ENCODE results near the gene GNA12.
A peak's percentile ranks its signal among the peaks of the same experiment; 100 is the strongest.

GNA12 gene

DNA sequence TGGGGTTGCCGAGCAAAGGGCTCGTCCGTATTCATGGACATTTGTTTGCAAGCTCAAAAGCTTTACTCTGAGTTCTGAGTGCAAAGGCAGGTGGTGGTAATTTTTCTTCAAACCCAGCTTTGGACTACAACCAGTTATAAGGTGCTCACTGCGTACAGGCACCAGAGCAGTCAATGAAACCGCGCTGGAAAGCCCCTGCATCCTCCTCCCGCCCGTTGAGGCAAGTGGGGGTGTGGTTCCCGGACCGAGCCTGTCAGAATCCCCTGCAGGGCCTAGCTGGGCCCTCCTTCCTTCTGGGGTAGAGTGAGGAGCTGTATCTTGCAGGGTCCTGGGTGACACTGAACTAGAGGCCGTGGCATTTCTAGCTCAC lies 133.8 kb downstream of the GNA12 start:
- no peak for TF ChIP-seq EZH2 (IDR thresholded peaks at IDR 0.05; ENCODE audit: borderline replicate concordance, low read depth, low read length, severe bottlenecking)
- TF ChIP-seq, protein P1, sequence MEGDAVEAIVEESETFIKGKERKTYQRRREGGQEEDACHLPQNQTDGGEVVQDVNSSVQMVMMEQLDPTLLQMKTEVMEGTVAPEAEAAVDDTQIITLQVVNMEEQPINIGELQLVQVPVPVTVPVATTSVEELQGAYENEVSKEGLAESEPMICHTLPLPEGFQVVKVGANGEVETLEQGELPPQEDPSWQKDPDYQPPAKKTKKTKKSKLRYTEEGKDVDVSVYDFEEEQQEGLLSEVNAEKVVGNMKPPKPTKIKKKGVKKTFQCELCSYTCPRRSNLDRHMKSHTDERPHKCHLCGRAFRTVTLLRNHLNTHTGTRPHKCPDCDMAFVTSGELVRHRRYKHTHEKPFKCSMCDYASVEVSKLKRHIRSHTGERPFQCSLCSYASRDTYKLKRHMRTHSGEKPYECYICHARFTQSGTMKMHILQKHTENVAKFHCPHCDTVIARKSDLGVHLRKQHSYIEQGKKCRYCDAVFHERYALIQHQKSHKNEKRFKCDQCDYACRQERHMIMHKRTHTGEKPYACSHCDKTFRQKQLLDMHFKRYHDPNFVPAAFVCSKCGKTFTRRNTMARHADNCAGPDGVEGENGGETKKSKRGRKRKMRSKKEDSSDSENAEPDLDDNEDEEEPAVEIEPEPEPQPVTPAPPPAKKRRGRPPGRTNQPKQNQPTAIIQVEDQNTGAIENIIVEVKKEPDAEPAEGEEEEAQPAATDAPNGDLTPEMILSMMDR (IDR thresholded peaks at IDR 0.05; ENCODE audit: borderline replicate concordance, extremely low read depth, low read length, poor library complexity, severe bottlenecking), result no peak
- Histone ChIP-seq H3K27ac (ENCODE audit: low read length) (peak overlapping the region; percentile 85), H3K4me2 (ENCODE audit: insufficient read depth, low read length) (peak overlapping the region; percentile 40; the same call in 1 of the 2 replicates), H4K20me1 (ENCODE audit: insufficient read depth, low read length) (peaks cover 5% of the 10 kb centered on the region; the same call in 1 of the 2 replicates), H3K4me1 (ENCODE audit: insufficient read depth, low read length) (peaks cover 49% of the 10 kb centered on the region), H3K27me3 (ENCODE audit: insufficient read depth, low read length, poor library complexity) (no peaks in the 10 kb centered on the region), H3K36me3 (ENCODE audit: insufficient read depth, low read length) (no peaks in the 10 kb centered on the region), H3K79me2 (ENCODE audit: insufficient read depth, low read length) (no peaks in the 10 kb centered on the region), H3K4me3 (ENCODE audit: low read depth in 1 of 2, low read length in 2 of 2) (no peak overlapping the region), H3K9me3 (ENCODE audit: insufficient read depth, low read length, severe bottlenecking) (no peaks in the 10 kb centered on the region), H2AFZ (ENCODE audit: low read depth, low read length) (no peak overlapping the region), H3K9ac (ENCODE audit: low read depth, low read length) (peak overlapping the region; percentile 21)
- DNase-seq (peak; percentile 37), ATAC-seq (ENCODE audit: insufficient read depth, low read depth) (no peak)

DNA sequence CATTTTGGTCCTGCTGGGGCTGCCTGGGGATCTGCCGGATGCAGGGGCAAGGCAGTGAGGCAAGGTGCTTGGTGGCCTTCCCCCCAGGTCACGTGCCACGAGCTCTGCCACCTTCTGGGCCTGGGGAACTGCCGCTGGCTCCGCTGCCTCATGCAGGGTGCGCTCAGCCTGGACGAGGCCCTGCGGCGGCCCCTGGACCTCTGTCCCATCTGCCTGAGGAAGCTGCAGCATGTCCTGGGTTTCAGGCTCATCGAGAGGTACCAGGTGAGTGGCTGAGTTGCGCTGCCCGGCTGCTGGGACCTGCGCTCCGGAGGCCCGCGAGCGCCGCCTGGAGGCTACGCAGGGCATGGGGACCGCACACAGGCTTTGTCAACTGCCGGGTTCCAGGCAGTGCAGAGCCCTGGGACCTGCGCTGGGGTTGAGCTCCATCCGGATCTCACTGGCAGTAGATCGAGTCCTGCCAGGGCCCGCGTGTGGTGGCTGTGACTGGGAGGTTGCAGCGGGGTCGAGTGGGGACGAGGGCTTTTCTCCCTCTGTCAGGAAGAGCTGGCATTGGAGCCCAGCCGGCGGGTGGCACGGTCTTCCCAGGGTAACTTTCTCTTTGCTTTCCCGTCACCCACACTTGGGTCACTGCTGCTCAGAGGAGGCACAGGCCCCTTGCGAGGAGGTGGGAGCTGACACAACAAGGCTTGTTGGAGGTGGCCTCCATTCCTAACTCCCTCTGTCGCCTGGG lies 134.4 kb downstream of the GNA12 start:
- H3K9me3 ChIP-seq (ENCODE audit: insufficient read depth, low read length, severe bottlenecking), result no peaks in the 10 kb centered on the region
- no peaks in the 10 kb centered on the region for H3K27me3 ChIP-seq (ENCODE audit: insufficient read depth, low read length, poor library complexity)
- peak; percentile 70 for ATAC-seq (ENCODE audit: insufficient read depth, low read depth)
- H4K20me1 ChIP-seq (ENCODE audit: insufficient read depth, low read length), result peaks cover 5% of the 10 kb centered on the region; the same call in 1 of the 2 replicates
- H3K36me3 ChIP-seq (ENCODE audit: insufficient read depth, low read length), result no peaks in the 10 kb centered on the region
- H3K27ac ChIP-seq (ENCODE audit: low read length), result peak overlapping the region; percentile 85
- H3K9ac ChIP-seq (ENCODE audit: low read depth, low read length), result peak overlapping the region; percentile 21; the same call in 1 of the 2 replicates
- no peak overlapping the region for H3K4me3 ChIP-seq (ENCODE audit: low read depth in 1 of 2, low read length in 2 of 2)
- no peaks in the 10 kb centered on the region for H3K79me2 ChIP-seq (ENCODE audit: insufficient read depth, low read length)
- DNase-seq, result peak; percentile 78
- peak overlapping the region; percentile 40 for H3K4me2 ChIP-seq (ENCODE audit: insufficient read depth, low read length)
- TF ChIP-seq EZH2 (IDR thresholded peaks at IDR 0.05; ENCODE audit: borderline replicate concordance, low read depth, low read length, severe bottlenecking), result no peak
- TF ChIP-seq, protein P1 (IDR thresholded peaks at IDR 0.05; ENCODE audit: borderline replicate concordance, extremely low read depth, low read length, poor library complexity, severe bottlenecking), result peak; percentile 99
- H2AFZ ChIP-seq (ENCODE audit: low read depth, low read length), result no peak overlapping the region
- H3K4me1 ChIP-seq (ENCODE audit: insufficient read depth, low read length), result peaks cover 45% of the 10 kb centered on the region

DNA sequence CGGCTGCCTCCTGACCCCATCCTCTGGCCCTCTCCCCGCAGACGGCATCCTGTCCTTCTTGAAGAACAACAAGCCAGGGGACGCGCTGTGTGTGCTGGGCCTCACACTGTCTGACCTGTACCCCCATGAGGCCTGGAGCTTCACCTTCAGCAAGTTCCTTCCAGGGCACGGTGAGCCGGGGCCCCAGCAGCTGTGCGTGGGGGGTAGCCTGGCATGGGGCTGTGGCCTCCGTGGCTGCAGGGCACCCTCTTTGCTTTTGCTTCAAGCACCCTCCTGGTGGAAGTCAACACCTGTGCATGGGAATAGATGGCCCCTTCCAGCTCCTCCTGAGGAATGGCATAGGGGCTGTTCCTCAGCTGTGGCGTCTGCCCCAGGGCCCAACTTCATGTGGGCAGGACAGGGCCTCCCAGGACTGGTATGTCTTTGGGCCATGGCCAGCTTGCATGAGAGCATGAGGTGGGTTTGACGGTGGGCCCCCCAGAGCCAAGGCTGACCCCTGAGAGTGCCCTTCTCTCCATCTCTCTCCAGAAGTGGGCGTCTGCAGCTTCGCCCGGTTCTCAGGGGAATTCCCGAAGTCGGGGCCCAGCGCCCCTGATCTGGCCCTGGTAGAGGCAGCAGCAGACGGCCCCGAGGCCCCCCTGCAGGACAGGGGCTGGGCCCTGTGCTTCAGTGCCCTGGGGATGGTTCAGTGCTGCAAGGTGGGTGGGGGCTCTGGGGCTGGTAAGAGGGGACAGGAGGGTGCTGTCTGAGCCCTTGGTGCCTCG lies 135.4 kb downstream of the GNA12 start:
- no peak overlapping the region for H3K9ac ChIP-seq (ENCODE audit: low read depth, low read length)
- H3K4me1 ChIP-seq (ENCODE audit: insufficient read depth, low read length), result peaks cover 45% of the 10 kb centered on the region
- H3K4me2 ChIP-seq (ENCODE audit: insufficient read depth, low read length), result no peak overlapping the region
- H3K9me3 ChIP-seq (ENCODE audit: insufficient read depth, low read length, severe bottlenecking), result no peaks in the 10 kb centered on the region
- H4K20me1 ChIP-seq (ENCODE audit: insufficient read depth, low read length), result peaks cover 5% of the 10 kb centered on the region; the same call in 1 of the 2 replicates
- H2AFZ ChIP-seq (ENCODE audit: low read depth, low read length), result no peak overlapping the region
- H3K79me2 ChIP-seq (ENCODE audit: insufficient read depth, low read length), result no peaks in the 10 kb centered on the region
- no peak for DNase-seq
- no peaks in the 10 kb centered on the region for H3K27me3 ChIP-seq (ENCODE audit: insufficient read depth, low read length, poor library complexity)
- peak overlapping the region; percentile 52; the same call in 1 of the 2 replicates for H3K27ac ChIP-seq (ENCODE audit: low read length)
- ATAC-seq (ENCODE audit: insufficient read depth, low read depth), result no peak
- TF ChIP-seq, protein P1 (IDR thresholded peaks at IDR 0.05; ENCODE audit: borderline replicate concordance, extremely low read depth, low read length, poor library complexity, severe bottlenecking), result no peak
- TF ChIP-seq EZH2 (IDR thresholded peaks at IDR 0.05; ENCODE audit: borderline replicate concordance, low read depth, low read length, severe bottlenecking), result no peak
- H3K36me3 ChIP-seq (ENCODE audit: insufficient read depth, low read length), result no peaks in the 10 kb centered on the region
- no peak overlapping the region for H3K4me3 ChIP-seq (ENCODE audit: low read depth in 1 of 2, low read length in 2 of 2)

Data from DND-41 (cell line).